ENCODE data around the gene AMBP.

AMBP gene

GRCh38 chr9:114031037-114031630, 47.0 kb downstream of the AMBP start:
- no peak for DNase-seq

- DNase-seq, result no peak
Measured at GRCh38 chr9:114030364-114030763, 47.7 kb downstream of the AMBP start.

GRCh38 chr9:114029311-114030170, 48.6 kb downstream of the AMBP start:
- no peak for DNase-seq

GRCh38 chr9:114028646-114029045, 49.5 kb downstream of the AMBP start:
- DNase-seq, result no peak

GRCh38 chr9:114027863-114028465, 50.1 kb downstream of the AMBP start:
- no peak for DNase-seq

- DNase-seq, result no peak
Measured at GRCh38 chr9:114027159-114027862, 50.8 kb downstream of the AMBP start.

- DNase-seq, result no peak
Measured at GRCh38 chr9:114026335-114026734, 51.8 kb downstream of the AMBP start.

GRCh38 chr9:114025760-114026159, 52.3 kb downstream of the AMBP start:
- no peak for DNase-seq

- DNase-seq, result no peak
Measured at GRCh38 chr9:114025196-114025753, 52.8 kb downstream of the AMBP start.

- DNase-seq, result no peak
Measured at GRCh38 chr9:114023961-114024360, 54.1 kb downstream of the AMBP start.

GRCh38 chr9:114021578-114021977, 56.5 kb downstream of the AMBP start:
- no peak for DNase-seq

- DNase-seq, result no peak
Measured at GRCh38 chr9:114017741-114018715, 60.1 kb downstream of the AMBP start.

- no peak for DNase-seq
Measured at GRCh38 chr9:114016629-114017423, 61.3 kb downstream of the AMBP start.

GRCh38 chr9:114016101-114016500, 62.0 kb downstream of the AMBP start:
- no peak for DNase-seq

- DNase-seq, result no peak
Measured at GRCh38 chr9:114015607-114016006, 62.5 kb downstream of the AMBP start.

- DNase-seq, result no peak
Measured at GRCh38 chr9:114014044-114014443, 64.1 kb downstream of the AMBP start.

GRCh38 chr9:114012126-114012525, 66.0 kb downstream of the AMBP start:
- no peak for DNase-seq

- no peak for DNase-seq
Measured at GRCh38 chr9:114011313-114011712, 66.8 kb downstream of the AMBP start.

Data from right kidney (tissue), 1 donor.